C4-2B (cell line): ENCODE data around the gene MRPS18B.
"Not testable (repeated sequence)": the region's sequence is repeated elsewhere in the genome, so short reads cannot be mapped to it uniquely, and the experiment has no call there.

Experiments
- ZFX ChIP-seq: fragments of 450-650 bp; IDR thresholded peaks from 2 replicates; pipeline ENCODE4 v1.6.1; 2017
- TF ChIP-seq, protein P1 (sequence below): fragments of 450-650 bp; conservative IDR thresholded peaks from 2 replicates; pipeline ENCODE4 v1.5.1; 2017; ENCODE audit warnings: mild to moderate bottlenecking

DNA sequence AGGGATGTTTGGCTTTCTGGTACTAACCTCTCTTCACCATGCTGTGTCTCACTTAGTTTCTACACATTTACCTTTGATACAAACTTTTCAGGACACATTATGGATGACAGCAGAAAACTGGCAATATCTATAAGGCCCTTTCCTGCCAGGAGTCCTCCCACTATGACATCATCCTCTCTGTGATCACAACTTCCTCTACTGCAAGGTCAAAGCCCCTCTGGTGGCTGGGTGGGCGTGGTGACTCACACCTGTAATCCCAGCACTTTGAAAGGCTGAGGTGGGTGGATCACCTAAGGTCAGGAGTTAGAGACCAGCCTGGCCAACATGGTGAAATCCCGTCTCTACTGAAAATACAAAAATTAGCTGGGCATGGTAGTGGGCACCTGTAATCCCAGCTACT, 48.7 kb downstream of the MRPS18B start:
- TF ChIP-seq, protein P1, sequence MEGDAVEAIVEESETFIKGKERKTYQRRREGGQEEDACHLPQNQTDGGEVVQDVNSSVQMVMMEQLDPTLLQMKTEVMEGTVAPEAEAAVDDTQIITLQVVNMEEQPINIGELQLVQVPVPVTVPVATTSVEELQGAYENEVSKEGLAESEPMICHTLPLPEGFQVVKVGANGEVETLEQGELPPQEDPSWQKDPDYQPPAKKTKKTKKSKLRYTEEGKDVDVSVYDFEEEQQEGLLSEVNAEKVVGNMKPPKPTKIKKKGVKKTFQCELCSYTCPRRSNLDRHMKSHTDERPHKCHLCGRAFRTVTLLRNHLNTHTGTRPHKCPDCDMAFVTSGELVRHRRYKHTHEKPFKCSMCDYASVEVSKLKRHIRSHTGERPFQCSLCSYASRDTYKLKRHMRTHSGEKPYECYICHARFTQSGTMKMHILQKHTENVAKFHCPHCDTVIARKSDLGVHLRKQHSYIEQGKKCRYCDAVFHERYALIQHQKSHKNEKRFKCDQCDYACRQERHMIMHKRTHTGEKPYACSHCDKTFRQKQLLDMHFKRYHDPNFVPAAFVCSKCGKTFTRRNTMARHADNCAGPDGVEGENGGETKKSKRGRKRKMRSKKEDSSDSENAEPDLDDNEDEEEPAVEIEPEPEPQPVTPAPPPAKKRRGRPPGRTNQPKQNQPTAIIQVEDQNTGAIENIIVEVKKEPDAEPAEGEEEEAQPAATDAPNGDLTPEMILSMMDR: not testable (repeated sequence)
- not testable (repeated sequence) for TF ChIP-seq ZFX
